ENCODE results near the gene AK8.

AK8 gene

GRCh38 chr9:132828201-132828770, 49.8 kb downstream of the AK8 start:
- CTCF ChIA-PET: interaction anchor here (0.5 to 0.8 kb wide), 3 partner anchors 286 to 331 kb away, joined by 3 to 5 read pairs (median 3); no protein-coding TSS in a partner anchor
- no peak overlapping the region for H3K27ac ChIP-seq

DNA sequence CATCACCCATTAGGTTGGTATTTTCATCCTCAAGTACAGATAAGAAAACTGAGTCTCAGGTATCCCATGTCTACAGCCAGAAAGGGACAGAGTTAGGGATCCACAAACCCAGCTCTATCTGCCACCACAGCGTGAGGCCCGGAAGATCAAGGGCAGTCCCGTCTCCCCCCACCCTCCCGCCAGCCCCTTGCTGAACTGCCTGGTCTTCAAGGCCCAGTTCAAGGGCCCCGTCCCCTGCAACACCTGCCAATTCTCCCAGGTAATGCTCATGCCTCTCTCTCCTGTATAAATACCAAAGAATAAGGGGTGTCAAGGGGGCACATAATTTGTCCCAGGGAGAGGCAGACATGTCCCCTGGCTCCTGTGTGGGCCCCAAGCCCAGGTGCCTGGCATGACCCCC, 50.7 kb downstream of the AK8 start:
- CTCF ChIA-PET: no interaction called here
- no peak for TF ChIP-seq CTCF (conservative IDR thresholded peaks at IDR 0.05; ENCODE audit: low read depth)
- POLR2A ChIA-PET (ENCODE audit: low non-redundant PET): no interaction called here
- no peak for DNase-seq (ENCODE audit: low spot score)
- H3K27ac ChIP-seq: no peak overlapping the region

More at GRCh38 chr9:132828201-132828770, 49.8 kb downstream of the AK8 start:
- no peak for TF ChIP-seq CTCF (conservative IDR thresholded peaks at IDR 0.05; ENCODE audit: low read depth)
- POLR2A ChIA-PET (ENCODE audit: low non-redundant PET): no interaction called here
- DNase-seq (ENCODE audit: low spot score): no peak

DNA sequence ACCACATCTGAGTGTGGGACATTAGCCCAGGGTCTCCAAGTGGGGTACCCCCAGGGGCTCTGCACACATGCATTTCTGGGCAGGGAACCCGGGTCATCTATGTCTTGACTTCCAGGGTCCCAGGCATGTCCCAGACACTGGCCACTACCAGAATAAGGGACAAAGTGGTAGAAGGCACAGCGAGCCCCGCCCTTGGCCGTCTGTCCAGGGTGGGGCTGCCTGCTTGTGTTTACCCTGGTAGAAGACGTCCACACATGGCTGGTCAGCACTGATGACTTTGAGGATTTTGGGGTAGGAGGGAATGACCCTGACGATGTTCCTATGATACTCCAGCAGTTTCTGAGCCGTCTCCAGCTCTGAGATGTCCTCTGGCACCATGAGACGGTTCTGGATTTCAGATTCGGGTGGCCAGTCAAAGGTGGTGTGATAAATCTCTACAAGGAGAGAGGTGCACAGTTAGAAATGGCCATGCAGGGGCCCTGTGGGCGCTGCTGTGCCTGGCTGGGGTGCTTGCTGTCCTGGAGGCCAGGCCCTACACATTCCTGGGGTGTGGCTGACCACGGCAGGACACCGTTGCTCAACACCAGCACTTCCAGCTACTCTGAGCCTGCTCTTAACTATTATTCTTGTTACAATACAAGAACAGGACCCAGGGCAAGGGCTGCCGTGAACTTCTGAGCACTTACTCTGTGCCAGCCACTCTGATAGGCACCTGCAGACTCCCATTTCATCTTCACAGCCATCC, 51.3 kb downstream of the AK8 start:
- ChIA-PET POLR2A (ENCODE audit: low non-redundant PET) (no interaction called here), CTCF (no interaction called here)
- no peak for TF ChIP-seq CTCF (conservative IDR thresholded peaks at IDR 0.05; ENCODE audit: low read depth)
- H3K27ac ChIP-seq: no peak overlapping the region
- DNase-seq (ENCODE audit: low spot score): no peak

- ChIA-PET POLR2A (ENCODE audit: low non-redundant PET) (no interaction called here), CTCF (no interaction called here)
- no peak for DNase-seq (ENCODE audit: low spot score)
- no peak for TF ChIP-seq CTCF (conservative IDR thresholded peaks at IDR 0.05; ENCODE audit: low read depth)
- H3K27ac ChIP-seq: no peak overlapping the region
Observed at GRCh38 chr9:132826131-132826530, 52.0 kb downstream of the AK8 start.

DNA sequence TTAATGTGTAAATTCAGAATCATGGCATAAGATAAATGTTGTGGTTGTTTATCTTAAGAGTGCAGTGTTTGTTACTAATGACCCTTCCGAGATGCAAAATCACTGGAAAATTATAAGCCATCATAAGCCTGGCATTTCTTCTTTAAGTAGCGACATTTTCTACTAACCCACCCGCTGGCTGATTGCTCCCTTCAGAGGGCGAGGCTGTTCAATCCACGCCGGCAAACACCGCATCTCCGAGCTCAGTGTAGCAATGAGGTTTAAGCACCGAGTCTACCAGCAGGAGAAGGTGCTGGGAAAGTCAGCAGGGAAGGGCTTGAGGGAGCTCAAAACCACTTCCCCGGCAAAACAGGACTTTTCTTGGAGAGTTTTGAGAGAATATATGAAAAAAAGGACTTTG, 52.7 kb downstream of the AK8 start:
- no peak for DNase-seq (ENCODE audit: low spot score)
- ChIA-PET POLR2A (ENCODE audit: low non-redundant PET) (no interaction called here), CTCF (interaction anchor here (0.6 kb wide), 1 partner anchor 97 kb away, joined by 4 read pairs; no protein-coding TSS in a partner anchor)
- no peak for TF ChIP-seq CTCF (conservative IDR thresholded peaks at IDR 0.05; ENCODE audit: low read depth)
- no peak overlapping the region for H3K27ac ChIP-seq

DNA sequence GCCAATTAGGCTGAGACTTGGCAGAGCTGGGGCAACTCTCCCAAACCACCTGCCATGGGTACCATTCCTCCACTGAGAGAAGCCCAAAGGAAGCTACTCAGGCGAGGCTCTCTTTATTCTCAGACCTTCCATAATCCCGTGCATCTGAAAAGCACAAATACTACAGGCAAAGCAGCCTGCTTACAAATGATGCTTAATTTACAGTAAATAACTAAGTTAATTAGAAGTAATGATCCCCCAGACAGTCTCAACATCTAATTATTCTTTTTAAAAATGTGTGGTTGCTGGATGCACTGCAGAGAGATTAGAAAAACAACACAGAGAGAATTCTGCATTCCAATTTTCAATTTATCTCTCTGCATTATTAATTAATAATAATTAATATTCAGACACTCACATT, 53.1 kb downstream of the AK8 start:
- DNase-seq (ENCODE audit: low spot score): no peak
- ChIA-PET CTCF (interaction anchor here (0.6 kb wide), 1 partner anchor 98 kb away, joined by 4 read pairs; no protein-coding TSS in a partner anchor), POLR2A (ENCODE audit: low non-redundant PET) (no interaction called here)
- no peak for TF ChIP-seq CTCF (conservative IDR thresholded peaks at IDR 0.05; ENCODE audit: low read depth)
- no peak overlapping the region for H3K27ac ChIP-seq

Measured in RWPE1 (cell line).